NCI-H2196 (cell line): ENCODE data around the gene APLP2.
"Not testable (repeated sequence)": the region's sequence is repeated elsewhere in the genome, so short reads cannot be mapped to it uniquely, and the experiment has no call there.

ENCODE experiments used
- DNase-seq: peaks from one replicate; lab custom pipeline; 2025; ENCODE audit not compliant: unreplicated experiment; lab: John Stamatoyannopoulos, UW

APLP2 gene

DNA sequence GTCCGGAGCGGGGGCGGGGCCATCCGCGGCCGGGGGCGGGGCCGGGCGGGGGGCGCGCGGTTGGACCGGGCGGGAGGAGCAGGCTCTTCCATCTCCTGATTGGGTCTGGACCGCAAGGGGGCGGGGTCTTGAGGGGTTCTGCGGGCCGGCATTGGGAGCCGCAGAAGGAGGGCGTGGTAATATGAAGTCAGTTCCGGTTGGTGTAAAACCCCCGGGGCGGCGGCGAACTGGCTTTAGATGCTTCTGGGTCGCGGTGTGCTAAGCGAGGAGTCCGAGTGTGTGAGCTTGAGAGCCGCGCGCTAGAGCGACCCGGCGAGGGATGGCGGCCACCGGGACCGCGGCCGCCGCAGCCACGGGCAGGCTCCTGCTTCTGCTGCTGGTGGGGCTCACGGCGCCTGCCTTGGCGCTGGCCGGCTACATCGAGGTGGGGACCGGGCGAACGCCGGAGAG, at the start of gene APLP2:
TSS of gene APLP2 (plus strand) at position 236 of the 450 bp plus-strand sequence. CDS start at position 320, 84 bp downstream.
- DNase-seq: peak; percentile 97

- no peak for DNase-seq
These were observed 49.4 kb upstream of the APLP2 start for GRCh38 chr11:130020323-130020722.

- not testable (repeated sequence) for DNase-seq
These were observed 48.1 kb upstream of the APLP2 start for GRCh38 chr11:130021606-130022005.

GRCh38 chr11:130022799-130023198, 46.9 kb upstream of the APLP2 start:
- DNase-seq: no peak

GRCh38 chr11:130023204-130023603, 46.5 kb upstream of the APLP2 start:
- DNase-seq: no peak

GRCh38 chr11:130024361-130024760, 45.3 kb upstream of the APLP2 start:
- no peak for DNase-seq

GRCh38 chr11:130025371-130025770, 44.3 kb upstream of the APLP2 start:
- DNase-seq: no peak

DNA sequence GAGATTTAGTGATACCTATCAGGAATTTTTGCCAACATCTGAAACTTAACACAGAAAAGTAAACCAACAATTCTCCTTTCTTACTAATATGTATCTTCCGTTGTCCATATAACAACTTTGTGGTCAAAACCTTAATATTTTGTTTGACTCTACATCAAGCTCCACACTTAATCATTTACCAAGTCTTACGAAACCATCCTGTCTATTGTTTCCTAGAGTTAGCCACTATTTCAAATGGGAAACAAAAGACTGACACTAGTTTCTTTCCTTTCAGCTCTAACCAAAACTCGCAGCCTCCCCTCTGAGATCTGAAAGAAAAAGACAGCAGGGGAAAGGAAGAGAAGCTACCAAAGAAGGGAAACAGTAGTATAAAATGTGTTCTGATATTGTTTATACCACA, 40.6 kb upstream of the APLP2 start:
- no peak for DNase-seq

DNA sequence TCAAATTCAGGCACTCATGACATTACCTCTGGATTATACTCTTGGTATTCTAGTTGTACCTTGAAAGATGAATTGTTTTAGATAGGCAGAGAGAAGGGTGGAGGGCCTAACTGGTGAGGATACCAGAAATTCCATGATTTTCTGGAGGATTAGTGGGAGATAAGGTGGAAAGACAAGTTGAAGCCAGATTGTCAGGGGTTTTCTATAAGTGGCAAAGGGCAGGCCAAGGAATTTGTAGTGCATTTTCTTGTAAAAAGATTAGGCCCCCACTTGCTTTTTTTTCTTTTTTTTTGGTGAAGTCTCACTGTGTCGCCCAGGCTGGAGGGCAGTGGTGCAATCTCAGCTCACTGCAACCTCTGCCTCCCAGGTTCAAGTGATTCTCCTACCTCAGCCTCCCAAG, 38.6 kb upstream of the APLP2 start:
- DNase-seq: no peak

DNA sequence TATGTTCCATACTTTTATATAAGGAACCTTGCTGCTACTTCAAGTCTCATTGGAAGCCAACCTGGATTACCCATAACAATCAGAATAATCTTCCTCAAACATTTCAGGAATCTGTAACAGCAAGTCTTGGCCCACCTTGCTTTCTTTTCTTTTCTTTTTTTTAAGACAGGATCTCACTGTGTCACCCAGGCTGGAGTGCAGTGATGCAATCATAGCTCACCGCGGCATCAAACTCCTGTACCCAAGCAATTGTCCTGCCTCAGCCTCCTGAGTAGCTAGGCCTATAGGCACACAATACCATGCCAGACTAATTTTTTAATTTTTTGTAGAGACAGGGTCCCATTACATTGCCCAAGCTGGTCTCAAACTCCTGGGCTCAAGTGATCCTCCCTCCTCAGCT, 37.7 kb upstream of the APLP2 start:
- DNase-seq: no peak

- no peak for DNase-seq
These were observed 36.8 kb upstream of the APLP2 start for GRCh38 chr11:130032931-130033330.

GRCh38 chr11:130034236-130034635, 35.5 kb upstream of the APLP2 start:
- DNase-seq: no peak

DNA sequence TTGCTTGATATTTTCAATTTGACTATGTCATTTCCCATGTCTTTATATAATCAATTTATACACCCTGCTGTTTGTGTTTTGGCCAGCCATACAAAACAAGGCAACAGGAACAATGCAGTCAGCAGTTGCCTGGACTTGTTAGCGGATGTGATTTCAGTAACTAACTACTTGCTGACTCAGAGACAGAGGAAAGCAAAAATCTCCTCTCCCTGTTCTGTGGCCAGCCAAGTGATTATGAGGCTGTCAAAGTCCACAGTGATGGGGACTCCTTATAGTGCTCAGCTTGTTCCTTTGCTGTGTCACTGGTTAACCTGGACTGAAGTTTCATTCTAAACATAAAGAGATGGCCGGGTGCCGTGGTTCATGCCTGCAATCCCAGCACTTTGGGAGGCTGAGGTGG, 32.6 kb upstream of the APLP2 start:
- no peak for DNase-seq

- no peak for DNase-seq
These were observed 31.7 kb upstream of the APLP2 start for GRCh38 chr11:130037881-130038585.

- no peak for DNase-seq
These were observed 29.3 kb upstream of the APLP2 start for GRCh38 chr11:130040281-130040940.

- DNase-seq: peak; percentile 45
These were observed 27.6 kb upstream of the APLP2 start for GRCh38 chr11:130042093-130042591.

GRCh38 chr11:130043575-130043974, 26.1 kb upstream of the APLP2 start:
- no peak for DNase-seq

DNA sequence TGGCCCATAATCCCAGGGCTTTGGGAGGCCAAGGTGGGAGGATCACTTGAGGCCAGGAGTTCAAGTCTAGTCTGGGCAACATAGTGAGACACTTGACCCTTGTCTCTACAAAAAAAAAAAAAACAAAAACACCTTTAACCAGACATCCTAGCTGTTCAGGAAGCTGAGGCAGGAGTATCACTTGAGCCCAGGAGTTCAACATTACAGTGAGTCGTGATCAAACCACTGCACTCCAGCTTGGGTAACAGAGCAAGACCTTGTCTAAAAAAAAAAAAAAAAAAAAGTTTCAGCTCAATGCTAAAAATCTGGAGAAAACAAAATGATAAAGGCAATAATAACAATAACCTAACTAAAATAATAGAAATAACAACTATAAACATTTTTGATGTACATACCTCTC, 22.6 kb upstream of the APLP2 start:
- DNase-seq: no peak

- no peak for DNase-seq
These were observed 20.3 kb upstream of the APLP2 start for GRCh38 chr11:130049328-130049771.

GRCh38 chr11:130050257-130050656, 19.4 kb upstream of the APLP2 start:
- DNase-seq: peak; percentile 38

DNA sequence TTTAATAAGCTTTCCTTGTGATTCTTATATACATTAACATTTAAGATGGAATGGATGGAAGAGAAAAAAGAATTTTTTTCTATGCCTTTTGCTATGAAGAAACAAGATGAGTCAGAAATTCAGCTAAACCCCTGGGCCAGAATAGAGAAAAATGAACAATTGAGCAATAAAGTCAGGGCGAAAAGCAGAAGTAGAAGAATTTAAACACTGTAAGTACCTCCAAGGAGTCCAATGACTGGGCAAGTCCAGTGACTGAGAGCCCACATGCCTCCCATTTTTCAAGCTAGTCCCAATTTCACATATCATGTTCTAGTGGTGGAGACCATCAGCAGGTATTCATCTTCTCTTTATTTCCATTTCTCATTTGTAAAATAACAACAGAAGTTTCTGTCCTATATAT, 18.6 kb upstream of the APLP2 start:
- DNase-seq: no peak

GRCh38 chr11:130052567-130052966, 17.1 kb upstream of the APLP2 start:
- no peak for DNase-seq
